IMR-90 (cell line): Measurements from ENCODE around the gene EML4. TPM values are rescaled to one million over a fixed set of nuclear protein-coding genes. Genes with fewer than 3 reads are reported as not detected.

Experiments
- ATAC-seq: fragments of 200-7000 bp; cut with Tn5 transposase; 2 replicates; pipeline ENCODE4 v1.9.1; 2020; ENCODE audit warnings: low read depth, mild to moderate bottlenecking, moderate library complexity
- BruUV-seq: library from RNA; stranded (reverse); fragments of 400-500 nt; replicated peaks from 2 replicates; lab custom pipeline; 2021; lab: Mats Ljungman, UMichigan
- CTCF ChIA-PET: fragments of 300-600 bp; formaldehyde crosslinking; extraction: SDS; loops from one replicate; lab custom pipeline; 2021; ENCODE audit warnings: antibody characterized with exemption; lab: Yijun Ruan, JAX
- POLR2A ChIA-PET: fragments of 300-600 bp; sonication (Branson Sonifier 250); formaldehyde crosslinking; loops from one replicate; lab custom pipeline; 2022; ENCODE audit warnings: antibody characterized with exemption; ENCODE audit not compliant: unreplicated experiment; lab: Charles Lee
- DNase-seq: peaks from one replicate; pipeline ENCODE4 v3.0.0; 2013
- H2AFZ ChIP-seq: replicated peaks from 2 replicates; pipeline ENCODE3; 2013; ENCODE audit warnings: low read length, mild to moderate bottlenecking; ENCODE audit not compliant: poor library complexity
- H2AK5ac ChIP-seq: 2 replicates; pipeline ENCODE4 v1.6.1; 2013; ENCODE audit warnings: low read depth, low read length, inconsistent platforms
- H2AK9ac ChIP-seq: replicated peaks from 2 replicates; pipeline ENCODE3; 2013; ENCODE audit warnings: mild to moderate bottlenecking, low read depth, low read length, moderate library complexity; ENCODE audit not compliant: poor library complexity
- H2BK120ac ChIP-seq: 2 replicates; pipeline ENCODE4 v1.6.1; 2013; ENCODE audit warnings: low read depth, low read length, inconsistent platforms
- H2BK15ac ChIP-seq: 3 replicates; pipeline ENCODE4 v1.6.1; 2013; ENCODE audit warnings: low read depth, low read length, inconsistent platforms
- H2BK20ac ChIP-seq: 2 replicates; pipeline ENCODE4 v1.6.1; 2013; ENCODE audit warnings: low read depth, mild to moderate bottlenecking, inconsistent platforms, low read length, moderate library complexity
- H2BK5ac ChIP-seq: 2 replicates; pipeline ENCODE4 v1.6.1; 2013; ENCODE audit warnings: mild to moderate bottlenecking, low read depth, low read length, inconsistent platforms; ENCODE audit not compliant: poor library complexity, severe bottlenecking
- H3K14ac ChIP-seq: replicated peaks from 2 replicates; pipeline ENCODE4 v1.6.1; 2013; ENCODE audit warnings: low read depth, low read length, inconsistent platforms
- H3K18ac ChIP-seq: 2 replicates; pipeline ENCODE4 v1.6.1; 2013; ENCODE audit warnings: low read depth, low read length, control low read depth
- H3K23ac ChIP-seq: 2 replicates; pipeline ENCODE4 v1.6.1; 2013; ENCODE audit warnings: low read depth, low read length, inconsistent platforms
- H3K27ac ChIP-seq: 2 replicates; pipeline ENCODE4 v1.5.1; 2013; ENCODE audit warnings: mild to moderate bottlenecking, control low read depth, low read length; ENCODE audit not compliant: insufficient read depth
- H3K27me3 ChIP-seq: 2 replicates; pipeline ENCODE4 v1.6.1; 2013; ENCODE audit warnings: low read length; ENCODE audit not compliant: control insufficient read depth, insufficient read depth
- H3K36me3 ChIP-seq: 2 replicates; pipeline ENCODE4 v1.6.1; 2013; ENCODE audit warnings: low read length, mixed read lengths; ENCODE audit not compliant: control insufficient read depth, insufficient read depth
- H3K4ac ChIP-seq: 2 replicates; pipeline ENCODE4 v1.6.1; 2013; ENCODE audit warnings: low read depth, low read length, inconsistent platforms
- H3K4me1 ChIP-seq: 2 replicates; pipeline ENCODE4 v1.6.1; 2013; ENCODE audit warnings: low read length, mixed read lengths; ENCODE audit not compliant: control insufficient read depth, insufficient read depth
- H3K4me2 ChIP-seq: 2 replicates; pipeline ENCODE4 v1.6.1; 2013; ENCODE audit warnings: low read depth, mild to moderate bottlenecking, control low read depth, low read length, moderate library complexity
- H3K4me3 ChIP-seq: 2 replicates; pipeline ENCODE4 v1.5.1; 2013; ENCODE audit warnings: low read depth, mild to moderate bottlenecking, control low read depth, low read length, moderate library complexity; ENCODE audit not compliant: insufficient read depth
- H3K56ac ChIP-seq: 2 replicates; pipeline ENCODE4 v1.6.1; 2013; ENCODE audit warnings: low read length, inconsistent platforms; ENCODE audit not compliant: insufficient read depth; ENCODE audit errors: extremely low read depth
- H3K79me1 ChIP-seq, 2 experiments: 2 replicates each; pipeline ENCODE4 v1.6.1; 2013; ENCODE audit warnings: low read length in 2 of 2, inconsistent platforms in 1 of 2, low read depth in 1 of 2
- H3K9ac ChIP-seq: 2 replicates; pipeline ENCODE4 v1.6.1; 2013; ENCODE audit warnings: low read depth, low read length, control low read depth
- H3K9me1 ChIP-seq: 2 replicates; pipeline ENCODE4 v1.6.1; 2013; ENCODE audit warnings: low read length, inconsistent platforms; ENCODE audit not compliant: insufficient read depth
- H3K9me3 ChIP-seq: 2 replicates; pipeline ENCODE4 v1.6.1; 2013; ENCODE audit warnings: low read length; ENCODE audit not compliant: control insufficient read depth, insufficient read depth
- H4K20me1 ChIP-seq: 2 replicates; pipeline ENCODE4 v1.6.1; 2013; ENCODE audit warnings: low read length, inconsistent platforms; ENCODE audit not compliant: insufficient read depth
- H4K5ac ChIP-seq: 2 replicates; pipeline ENCODE4 v1.6.1; 2013; ENCODE audit warnings: mild to moderate bottlenecking, low read depth, low read length, control low read depth
- H4K8ac ChIP-seq, 2 experiments: 2 replicates each; pipeline ENCODE4 v1.6.1; 2013; ENCODE audit warnings: low read depth in 2 of 2, low read length in 2 of 2, control low read depth in 1 of 2, inconsistent platforms in 1 of 2
- H4K91ac ChIP-seq: 2 replicates; pipeline ENCODE4 v1.6.1; 2013; ENCODE audit warnings: low read depth, low read length, inconsistent platforms; ENCODE audit not compliant: insufficient read depth
- BHLHE40 ChIP-seq: fragments of 150-350 bp; IDR thresholded peaks from 2 replicates; pipeline ENCODE4 v1.6.1; 2016; ENCODE audit warnings: mild to moderate bottlenecking, low read depth, low read length
- CHD1 ChIP-seq: IDR thresholded peaks from 2 replicates; pipeline ENCODE4 v1.6.1; 2012; ENCODE audit warnings: low read depth, low read length, improper control_type of control experiment
- FOS ChIP-seq: fragments of 150-350 bp; IDR thresholded peaks from 2 replicates; pipeline ENCODE4 v1.6.1; 2016; ENCODE audit warnings: low read depth, low read length
- MAFK ChIP-seq: IDR thresholded peaks from 2 replicates; pipeline ENCODE4 v1.6.1; 2012; ENCODE audit warnings: low read depth, low read length, improper control_type of control experiment
- MAZ ChIP-seq: IDR thresholded peaks from 2 replicates; pipeline ENCODE4 v1.6.1; 2012; ENCODE audit warnings: low read depth, mild to moderate bottlenecking, low read length, improper control_type of control experiment, moderate library complexity, borderline replicate concordance
- MXI1 ChIP-seq: IDR thresholded peaks from 2 replicates; pipeline ENCODE4 v1.6.1; 2012; ENCODE audit warnings: low read depth, mild to moderate bottlenecking, low read length, moderate library complexity, borderline replicate concordance
- NFE2L2 ChIP-seq: fragments of 150-350 bp; IDR thresholded peaks from 2 replicates; pipeline ENCODE4 v1.6.1; 2016; ENCODE audit warnings: low read depth, mild to moderate bottlenecking, low read length
- SMC3 ChIP-seq: fragments of 150-350 bp; IDR thresholded peaks from 2 replicates; pipeline ENCODE4 v1.6.1; 2016; ENCODE audit warnings: low read depth, mild to moderate bottlenecking, antibody characterized with exemption, low read length, moderate library complexity
- USF2 ChIP-seq: fragments of 150-350 bp; IDR thresholded peaks from 2 replicates; pipeline ENCODE4 v1.6.1; 2017; ENCODE audit warnings: mild to moderate bottlenecking, antibody characterized with exemption, low read length, low read depth
- WGBS, 2 experiments: methylation state at CpG; one replicate each; pipeline versions ENCODE4 v1.1.5 to v1.1.7; 2013; ENCODE audit warnings: missing lambda C conversion rate in 2 of 2; ENCODE audit not compliant: insufficient read length in 1 of 2; ENCODE audit errors: extremely low coverage in 2 of 2; 5-methylcytosine and 5-hydroxymethylcytosine counted together
- dilution Hi-C: fragments of 300-500 bp; cut with HindIII; formaldehyde crosslinking; loops from one replicate; pipeline ENCODE4 v1.14.3; 2018; ENCODE audit warnings: low sequenced_read_pairs; ENCODE audit not compliant: unreplicated experiment
- in situ Hi-C: fragments of 300-500 bp; cut with MboI; formaldehyde crosslinking; loops from 3 replicates; pipeline ENCODE4 v1.14.3; 2019; ENCODE audit warnings: low sequenced_read_pairs, inconsistent platforms, mixed read lengths
- intact Hi-C: fragments of 100-400 bp; cut with micrococcal nuclease; formaldehyde crosslinking; loops from 2 replicates; pipeline ENCODE4 v1.10.0; 2022
- polyA plus RNA-seq, 3 experiments: library from polyadenylated mRNA; depleted of rRNA; stranded (reverse); fragments of >200 nt; gene quantifications; 2 replicates each; pipeline ENCODE4 v1.2.3, GENCODE V29; 2012; ENCODE audit warnings: low replicate concordance in 1 of 3
- total RNA-seq: library from RNA; depleted of rRNA; stranded (reverse); fragments of >200 nt; gene quantifications from 2 replicates; pipeline ENCODE4 v1.2.3, GENCODE V29; 2012

Gene EML4
- total and polyA plus RNA-seq, 2 of the 4 experiments (the other 2 are of a cell fraction) = 29.7 to 73.7 TPM

- CTCF ChIA-PET = interaction anchor here (0.6 kb wide), 1 partner anchor 200 kb away, joined by 3 read pairs; no protein-coding TSS in a partner anchor
- Histone ChIP-seq H3K23ac (peak overlapping the region; percentile 15; the same call in 1 of the 2 replicates), H4K8ac (no peak overlapping the region), H4K91ac (no peak overlapping the region), H3K56ac (no peak overlapping the region), H3K27ac (no peak overlapping the region), H3K4me3 (no peak overlapping the region), H3K9me3 (no peaks in the 10 kb centered on the region), H2AFZ (no peak overlapping the region), H2BK120ac (no peak overlapping the region), H2BK20ac (no peak overlapping the region), H3K27me3 (no peaks in the 10 kb centered on the region), H4K20me1 (peaks cover 3% of the 10 kb centered on the region; the same call in 1 of the 2 replicates), H3K4me1 (peaks cover 7% of the 10 kb centered on the region), H3K4me2 (no peak overlapping the region; the same call in 1 of the 2 replicates), H3K79me1 (peaks cover 48 to 65% of the 10 kb centered on the region in 2 experiments), H2AK9ac (no peak overlapping the region), H3K9ac (no peak overlapping the region), H3K18ac (no peak overlapping the region), H3K9me1 (peaks cover 3% of the 10 kb centered on the region; the same call in 1 of the 2 replicates), H2AK5ac (no peak overlapping the region), H2BK15ac (no peak overlapping the region), H3K36me3 (peaks cover 2% of the 10 kb centered on the region; the same call in 1 of the 2 replicates), H3K14ac (no peak overlapping the region), H3K4ac (no peak overlapping the region), H2BK5ac (no peak overlapping the region), H4K5ac (no peak overlapping the region)
- POLR2A ChIA-PET = no interaction called here
- no CpG with 5 or more reads among the region's 3 CpGs for WGBS, 2 experiments
- in situ Hi-C loops = no loop called here
- DNase-seq (no peak), ATAC-seq (no peak)
- intact Hi-C loops = no loop called here
- BruUV-seq = no TSS peak
- no peak for TF ChIP-seq FOS
- no peak for TF ChIP-seq MXI1
- TF ChIP-seq USF2 = no peak
- TF ChIP-seq NFE2L2 = no peak
- no peak for TF ChIP-seq BHLHE40
- no peak for TF ChIP-seq SMC3
- no peak for TF ChIP-seq MAFK
- no peak for TF ChIP-seq MAZ
- no peak for TF ChIP-seq CHD1
- dilution Hi-C loops = no loop called here
Measured at GRCh38 chr2:42220566-42220965, 51.4 kb downstream of the EML4 start.
